Upper lobe of left lung (tissue), 6 donors: ENCODE measurements around the gene PSMD7. TPM values are rescaled to one million over a fixed set of nuclear protein-coding genes. Genes with fewer than 3 reads are reported as not detected.
"Not testable (repeated sequence)": the region's sequence is repeated elsewhere in the genome, so short reads cannot be mapped to it uniquely, and the experiment has no call there.

ENCODE experiments used
- ATAC-seq, 2 donors: fragments of 200-7000 bp; cut with Tn5 transposase; one replicate each; pipeline ENCODE4 v1.9.1; 2022; ENCODE audit warnings: mild to moderate bottlenecking in 2 of 2, moderate library complexity in 2 of 2; ENCODE audit not compliant: low FRiP score in 2 of 2
- DNase-seq, 2 donors: peaks; one replicate each; pipeline ENCODE4 v3.0.0-alpha.2; 2019 to 2020
- H3K27ac ChIP-seq, 4 donors: fragments of 200-600 bp; sonication (generic); one replicate each; pipeline ENCODE4 v1.5.1; 2016 to 2019
- H3K27me3 ChIP-seq, 4 donors: fragments of 200-600 bp; sonication (generic); one replicate each; pipeline ENCODE4 v1.5.1; 2017 to 2019
- H3K36me3 ChIP-seq, 4 donors: fragments of 200-600 bp; sonication (generic); one replicate each; pipeline ENCODE4 v1.5.1; 2016 to 2019
- H3K4me1 ChIP-seq, 4 donors: fragments of 200-600 bp; sonication (generic); one replicate each; pipeline ENCODE4 v1.5.1; 2018 to 2019
- H3K4me3 ChIP-seq, 4 donors: fragments of 200-600 bp; sonication (generic); one replicate each; pipeline ENCODE4 v1.5.1; 2017 to 2019; ENCODE audit warnings: mild to moderate bottlenecking in 2 of 4, moderate library complexity in 1 of 4
- H3K9me3 ChIP-seq, 4 donors: fragments of 200-600 bp; sonication (generic); one replicate each; pipeline ENCODE4 v1.5.1; 2018 to 2019
- CTCF ChIP-seq, 6 experiments: fragments of 450-650 bp in 4 of 6; fragments of 200-600 bp in 2 of 6; sonication (generic) in 2 of 6; IDR thresholded peaks; one replicate each; pipeline ENCODE4 v1.5.1; 2016 to 2019; ENCODE audit warnings: antibody characterized with exemption in 6 of 6
- EP300 ChIP-seq, 4 donors: sonication (generic); formaldehyde crosslinking; IDR thresholded peaks; one replicate each; pipeline ENCODE4 v1.5.1; 2017; ENCODE audit warnings: antibody characterized with exemption in 4 of 4, control low read depth in 2 of 4
- POLR2A ChIP-seq, 4 donors: fragments of 450-650 bp; IDR thresholded peaks; one replicate each; pipeline ENCODE4 v1.5.1; 2016 to 2017; ENCODE audit warnings: antibody characterized with exemption in 4 of 4, mild to moderate bottlenecking in 2 of 4
- POLR2AphosphoS5 ChIP-seq, 2 donors: sonication (generic); formaldehyde crosslinking; IDR thresholded peaks; one replicate each; pipeline ENCODE4 v1.5.1; 2017; ENCODE audit warnings: antibody characterized with exemption in 2 of 2
- WGBS, 2 donors: methylation state at CpG; one replicate each; pipeline ENCODE4 v1.1.5; 2017 to 2018; 5-methylcytosine and 5-hydroxymethylcytosine counted together
- total RNA-seq, 6 donors: library from RNA; depleted of rRNA in 4 of 6; stranded (reverse); fragments of >200 nt in 4 of 6; gene quantifications; one replicate each; pipeline versions ENCODE4 v1.1.0 to v1.2.1, GENCODE V29; 2016 to 2021
- donor health status: DM: no; HTN: no; CAD: no; lungs with moderate emphysema.
- donor health status: DM: no; HTN: yes; CAD: no; lungs with severe emphysema.

Gene PSMD7
- total RNA-seq, 6 donors from 2014 or later: 23.0 to 89.6 (median 59.8) TPM

- no peak for ATAC-seq
- 94% methylated on average over 10 of the region's 10 CpGs for WGBS, 2 donors
- TF ChIP-seq POLR2A (IDR thresholded peaks at IDR 0.05) (no peak), CTCF (IDR thresholded peaks at IDR 0.05) (no peak), EP300 (IDR thresholded peaks at IDR 0.05) (no peak), POLR2AphosphoS5 (IDR thresholded peaks at IDR 0.05) (no peak)
- Histone ChIP-seq H3K27me3 (no peaks in the 10 kb centered on the region), H3K27ac (no peak overlapping the region), H3K36me3 (peaks cover 2 to 43% (median 29%) of the 10 kb centered on the region in 4 donors), H3K9me3 (no peaks in the 10 kb centered on the region), H3K4me1 (peaks cover 5 to 13% (median 11%) of the 10 kb centered on the region in 4 donors), H3K4me3 (no peak overlapping the region)
- no peak for DNase-seq
Observed at GRCh38 chr16:74325641-74326040, 29.0 kb downstream of the PSMD7 start.

GRCh38 chr16:74328346-74328745 lies 31.7 kb downstream of the PSMD7 start:
- not testable (repeated sequence) for H3K9me3 ChIP-seq, H3K4me3 ChIP-seq, DNase-seq, H3K27me3 ChIP-seq, H3K4me1 ChIP-seq, H3K27ac ChIP-seq, ATAC-seq
- H3K36me3 ChIP-seq: peaks cover 12 to 68% (median 52%) of the 10 kb centered on the region in 4 donors
- WGBS, 2 donors: 94 to 96% methylated on average over 9 of the region's 9 CpGs

- not testable (repeated sequence) for DNase-seq, H3K4me3 ChIP-seq, ATAC-seq, H3K9me3 ChIP-seq, H3K4me1 ChIP-seq, H3K27me3 ChIP-seq, H3K27ac ChIP-seq
- H3K36me3 ChIP-seq: peaks cover 17 to 66% (median 52%) of the 10 kb centered on the region in 4 donors
- 67 to 82% methylated on average over 1 to 4 of the region's 8 CpGs for WGBS, 2 donors
Observed at GRCh38 chr16:74332469-74332868, 35.9 kb downstream of the PSMD7 start.

- peaks cover 18 to 77% (median 51%) of the 10 kb centered on the region in 4 donors for H3K36me3 ChIP-seq
- not testable (repeated sequence) for ATAC-seq, H3K4me3 ChIP-seq, DNase-seq, H3K4me1 ChIP-seq, H3K9me3 ChIP-seq, H3K27ac ChIP-seq, H3K27me3 ChIP-seq
- 71 to 96% methylated on average over 2 to 3 of the region's 3 CpGs for WGBS, 2 donors
Observed at GRCh38 chr16:74337506-74337905, 40.9 kb downstream of the PSMD7 start.

GRCh38 chr16:74339226-74339625 lies 42.6 kb downstream of the PSMD7 start:
- WGBS, 2 donors: 94 to 98% methylated on average over 10 of the region's 10 CpGs
- peaks cover 12 to 85% (median 58%) of the 10 kb centered on the region in 4 donors for H3K36me3 ChIP-seq
- ATAC-seq, H3K27me3 ChIP-seq, H3K27ac ChIP-seq, H3K9me3 ChIP-seq, H3K4me1 ChIP-seq, H3K4me3 ChIP-seq, DNase-seq: not testable (repeated sequence)

- DNase-seq, H3K27me3 ChIP-seq, H3K4me3 ChIP-seq, H3K4me1 ChIP-seq, H3K27ac ChIP-seq, H3K9me3 ChIP-seq: not testable (repeated sequence)
- 84 to 95% methylated on average over 2 to 4 of the region's 4 CpGs for WGBS, 2 donors
- H3K36me3 ChIP-seq: peaks cover 11 to 80% (median 54%) of the 10 kb centered on the region in 4 donors
- peak in 1 of 2 donors; percentile 67 for ATAC-seq
Observed at GRCh38 chr16:74353038-74353437, 56.4 kb downstream of the PSMD7 start.

Other genes starting within 250 kb of the PSMD7 start
- gene NPIPB15, start 79.5 kb downstream of the PSMD7 start, total RNA-seq: 10 to 100 TPM in 2 of 6 donors, 1 to 10 TPM in 1, under 1 TPM in 1, not detected in 2; 0.46 to 30.4 (median 11.3) TPM
- gene CLEC18B, start 124.7 kb downstream of the PSMD7 start, total RNA-seq: 1 to 10 TPM in 3 of 6 donors, under 1 TPM in 1, not detected in 2; 0.86 to 5.2 (median 1.5) TPM